BJ (cell line): ENCODE results near the gene FIBP. TPM values are rescaled to one million over a fixed set of nuclear protein-coding genes. Genes with fewer than 3 reads are reported as not detected.

Experiments
- CTCF ChIA-PET: fragments of 350-600 bp; formaldehyde crosslinking; extraction: SDS; loops from one replicate; lab custom pipeline; 2021; ENCODE audit warnings: antibody characterized with exemption, inconsistent platforms; lab: Yijun Ruan, JAX
- POLR2A ChIA-PET: fragments of 300-600 bp; sonication (Branson Sonifier 250); formaldehyde crosslinking; extraction: SDS; loops from one replicate; lab custom pipeline; 2021; ENCODE audit warnings: antibody characterized with exemption; lab: Charles Lee
- DNase-seq: peaks from one replicate; pipeline ENCODE4 v3.0.0-alpha.2; 2011; ENCODE audit warnings: low read depth
- H3K27me3 ChIP-seq: 2 replicates; pipeline ENCODE4 v1.6.0; 2011; ENCODE audit warnings: low read length; ENCODE audit not compliant: control insufficient read depth, insufficient read depth
- H3K36me3 ChIP-seq: 2 replicates; pipeline ENCODE4 v1.5.1; 2011; ENCODE audit warnings: low read length; ENCODE audit not compliant: control insufficient read depth, insufficient read depth
- H3K4me3 ChIP-seq: 2 replicates; pipeline ENCODE4 v1.5.1; 2011; ENCODE audit warnings: low read depth, mild to moderate bottlenecking, control low read depth, low read length
- CTCF ChIP-seq: IDR thresholded peaks from 2 replicates; pipeline ENCODE4 v1.5.1; 2011; ENCODE audit warnings: low read depth, mild to moderate bottlenecking, control low read depth, inconsistent platforms, low read length, moderate library complexity; ENCODE audit not compliant: insufficient read depth
- polyA minus RNA-seq: library from RNA; depleted of rRNA, polyadenylated mRNA; stranded (reverse); fragments of >200 nt; gene quantifications from 2 replicates; pipeline ENCODE4 v1.2.3, GENCODE V29; 2011; rRNA and poly(A)+ RNA removed
- polyA plus RNA-seq: library from polyadenylated mRNA; depleted of rRNA; stranded (reverse); fragments of >200 nt; gene quantifications from 2 replicates; pipeline ENCODE4 v1.2.3, GENCODE V29; 2011; rRNA removed

The FIBP gene
- polyA plus RNA-seq (136 and 199 TPM in 2 replicates), polyA minus RNA-seq (99.3 and 128 TPM in 2 replicates)

- Histone ChIP-seq H3K4me3 (peak within 1 kb of the TSS; percentile 78), H3K27me3 (no peaks in the 10 kb centered on the region), H3K36me3 (peaks cover 26% of the 10 kb centered on the region)
- POLR2A ChIA-PET, result interaction anchor here (0.6 to 1.0 kb wide), 15 partner anchors 10 to 238 kb away, joined by 3 to 19 read pairs (median 8); partner anchors contain the start of gene EFEMP2
- CTCF ChIA-PET, result interaction anchor here (0.6 to 11.7 kb wide), 30 partner anchors 8 to 394 kb away, joined by 3 to 130 read pairs (median 6); partner anchors contain the start of genes C11orf68, CFL1, CTSW and FOSL1
- DNase-seq, result peak; percentile 84
- TF ChIP-seq CTCF, result peak; percentile 92
Observed at GRCh38 chr11:65888163-65888814, at the start of gene FIBP. Gene FIBP (minus strand): TSS chr11:65888471. CDS start chr11:65888418, 53 bp downstream.

- no peak overlapping the region for H3K4me3 ChIP-seq
- no peak for DNase-seq
- CTCF ChIA-PET, result no interaction called here
- H3K27me3 ChIP-seq, result no peaks in the 10 kb centered on the region
- POLR2A ChIA-PET, result no interaction called here
- TF ChIP-seq CTCF, result no peak
- no peaks in the 10 kb centered on the region for H3K36me3 ChIP-seq
Observed at GRCh38 chr11:65937766-65938165, 49.5 kb upstream of the FIBP start.

- no peaks in the 10 kb centered on the region for H3K27me3 ChIP-seq
- ChIA-PET CTCF (no interaction called here), POLR2A (no interaction called here)
- H3K4me3 ChIP-seq, result no peak overlapping the region
- no peaks in the 10 kb centered on the region for H3K36me3 ChIP-seq
- no peak for DNase-seq
- no peak for TF ChIP-seq CTCF
Observed at GRCh38 chr11:65934014-65934413, 45.7 kb upstream of the FIBP start.

- ChIA-PET POLR2A (no interaction called here), CTCF (interaction anchor here (0.6 to 2.0 kb wide), 2 partner anchors 48 to 290 kb away, joined by 3 to 7 read pairs; no protein-coding TSS in a partner anchor)
- TF ChIP-seq CTCF, result no peak
- no peak overlapping the region for H3K4me3 ChIP-seq
- no peak for DNase-seq
- H3K36me3 ChIP-seq, result no peaks in the 10 kb centered on the region
- no peaks in the 10 kb centered on the region for H3K27me3 ChIP-seq
Observed at GRCh38 chr11:65932558-65932919, 44.3 kb upstream of the FIBP start.

GRCh38 chr11:65931773-65932557, 43.7 kb upstream of the FIBP start:
- H3K27me3 ChIP-seq, result no peaks in the 10 kb centered on the region
- ChIA-PET POLR2A (no interaction called here), CTCF (interaction anchor here (0.6 to 2.0 kb wide), 2 partner anchors 47 to 290 kb away, joined by 3 to 7 read pairs; no protein-coding TSS in a partner anchor)
- no peaks in the 10 kb centered on the region for H3K36me3 ChIP-seq
- H3K4me3 ChIP-seq, result no peak overlapping the region
- TF ChIP-seq CTCF, result no peak
- DNase-seq, result no peak
